ENCODE data around the gene LYSMD4.
A peak's percentile ranks its signal among the peaks of the same experiment; 100 is the strongest.

The LYSMD4 gene

DNA sequence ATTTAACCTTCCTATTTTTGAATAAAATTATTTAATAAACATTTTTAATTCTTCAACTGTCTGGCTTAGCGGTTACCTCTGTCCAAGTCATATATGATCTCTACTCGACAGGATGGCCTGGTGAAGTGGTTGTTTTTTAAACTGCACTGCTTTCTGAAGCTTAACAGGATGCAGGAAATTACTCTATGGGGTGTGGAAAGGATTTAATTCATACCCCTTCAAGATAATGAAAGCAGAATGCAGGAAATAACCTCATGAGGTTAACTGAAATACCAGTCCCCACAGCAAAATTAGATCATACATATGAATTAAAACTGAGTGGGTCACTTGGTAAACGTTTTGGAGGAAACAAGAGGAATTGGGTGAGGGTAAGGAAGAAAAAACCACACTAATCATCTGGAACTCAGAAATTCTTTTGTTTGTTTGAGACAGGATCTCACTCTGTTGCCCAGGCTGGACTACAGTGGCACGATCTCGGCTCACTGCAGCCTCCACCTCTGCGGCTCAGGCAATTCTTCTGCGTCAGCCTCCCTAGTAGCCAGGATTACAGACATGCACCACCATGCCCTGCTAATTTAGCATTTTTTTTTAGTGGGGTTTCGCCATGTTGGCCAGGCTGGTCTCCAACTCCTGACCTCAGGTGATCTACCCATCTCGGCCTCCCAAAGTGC is 50.1 kb downstream of the LYSMD4 start:
- H3K9me3 ChIP-seq (ENCODE audit: control insufficient read depth in 5 of 5, low read length in 5 of 5): peaks cover 0 to 5% (median 0%) of the 10 kb centered on the region in 5 donors
- H3K4me3 ChIP-seq (ENCODE audit: low read depth in 1 of 5, low read length in 5 of 5): no peak overlapping the region
- peaks cover 0 to 16% (median 4%) of the 10 kb centered on the region in 5 donors for H3K4me1 ChIP-seq (ENCODE audit: control insufficient read depth in 5 of 5, insufficient read depth in 5 of 5, low read length in 5 of 5)
- no peak overlapping the region for H3K9ac ChIP-seq (ENCODE audit: low read length in 5 of 5)
- H3K27ac ChIP-seq (ENCODE audit: low read depth, low read length): peak overlapping the region; percentile 52
- peaks cover 8 to 40% (median 12%) of the 10 kb centered on the region in 5 donors for H3K36me3 ChIP-seq (ENCODE audit: control insufficient read depth in 5 of 5, insufficient read depth in 5 of 5, low read length in 5 of 5)
- no peaks in the 10 kb centered on the region for H3K27me3 ChIP-seq (ENCODE audit: control insufficient read depth in 5 of 5, insufficient read depth in 4 of 5, low read length in 5 of 5)

DNA sequence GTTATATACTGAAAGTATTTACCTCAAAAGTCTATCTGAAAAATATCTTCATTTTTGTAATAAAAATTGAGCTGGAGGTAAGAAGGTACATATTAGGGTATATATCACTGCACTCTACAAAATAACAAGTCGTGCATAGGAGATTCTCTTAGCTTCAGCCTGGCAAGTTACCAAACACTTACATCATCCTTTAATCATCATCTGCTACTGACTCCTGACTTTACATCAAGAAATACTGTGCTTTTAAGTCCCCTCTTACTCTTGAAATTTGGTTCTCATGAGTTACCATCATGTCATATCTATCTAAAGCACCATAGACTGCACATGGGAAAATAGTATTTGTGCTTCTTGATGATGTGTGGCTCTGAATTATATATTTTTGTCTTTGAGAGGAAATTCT is 50.8 kb downstream of the LYSMD4 start:
- Histone ChIP-seq H3K4me1 (ENCODE audit: control insufficient read depth in 5 of 5, insufficient read depth in 5 of 5, low read length in 5 of 5) (peaks cover 0 to 16% (median 4%) of the 10 kb centered on the region in 5 donors), H3K27me3 (ENCODE audit: control insufficient read depth in 5 of 5, insufficient read depth in 4 of 5, low read length in 5 of 5) (no peaks in the 10 kb centered on the region), H3K4me3 (ENCODE audit: low read depth in 1 of 5, low read length in 5 of 5) (no peak overlapping the region), H3K27ac (ENCODE audit: low read depth, low read length) (peak overlapping the region; percentile 52), H3K9ac (ENCODE audit: low read length in 5 of 5) (no peak overlapping the region), H3K9me3 (ENCODE audit: control insufficient read depth in 5 of 5, low read length in 5 of 5) (peaks cover 0 to 5% (median 0%) of the 10 kb centered on the region in 5 donors), H3K36me3 (ENCODE audit: control insufficient read depth in 5 of 5, insufficient read depth in 5 of 5, low read length in 5 of 5) (peaks cover 8 to 45% (median 12%) of the 10 kb centered on the region in 5 donors)

DNA sequence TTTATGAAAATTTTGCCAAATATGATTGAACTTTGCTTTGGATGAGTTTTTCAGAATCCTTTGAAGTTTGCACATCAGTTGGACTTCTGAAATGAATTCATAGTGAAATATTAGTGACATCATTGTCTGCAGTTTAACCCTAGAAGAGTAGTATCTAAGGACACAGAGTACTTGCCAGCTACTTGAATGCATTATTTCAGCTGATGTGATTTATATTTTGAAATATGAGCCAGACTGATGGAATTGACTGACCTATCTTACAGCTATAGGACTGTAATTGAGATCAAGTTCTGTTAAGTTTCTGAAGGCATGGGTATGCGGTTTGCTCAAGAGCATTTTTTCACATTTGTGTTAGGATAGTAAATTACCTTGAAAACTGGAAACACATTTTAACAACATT is 51.2 kb downstream of the LYSMD4 start:
- Histone ChIP-seq H3K9me3 (ENCODE audit: control insufficient read depth in 5 of 5, low read length in 5 of 5) (peaks cover 0 to 5% (median 0%) of the 10 kb centered on the region in 5 donors), H3K4me1 (ENCODE audit: control insufficient read depth in 5 of 5, insufficient read depth in 5 of 5, low read length in 5 of 5) (peaks cover 0 to 16% (median 4%) of the 10 kb centered on the region in 5 donors), H3K27ac (ENCODE audit: low read depth, low read length) (peak overlapping the region; percentile 52), H3K27me3 (ENCODE audit: control insufficient read depth in 5 of 5, insufficient read depth in 4 of 5, low read length in 5 of 5) (no peaks in the 10 kb centered on the region), H3K36me3 (ENCODE audit: control insufficient read depth in 5 of 5, insufficient read depth in 5 of 5, low read length in 5 of 5) (peaks cover 4 to 43% (median 14%) of the 10 kb centered on the region in 5 donors), H3K9ac (ENCODE audit: low read length in 5 of 5) (no peak overlapping the region), H3K4me3 (ENCODE audit: low read depth in 1 of 5, low read length in 5 of 5) (no peak overlapping the region)

DNA sequence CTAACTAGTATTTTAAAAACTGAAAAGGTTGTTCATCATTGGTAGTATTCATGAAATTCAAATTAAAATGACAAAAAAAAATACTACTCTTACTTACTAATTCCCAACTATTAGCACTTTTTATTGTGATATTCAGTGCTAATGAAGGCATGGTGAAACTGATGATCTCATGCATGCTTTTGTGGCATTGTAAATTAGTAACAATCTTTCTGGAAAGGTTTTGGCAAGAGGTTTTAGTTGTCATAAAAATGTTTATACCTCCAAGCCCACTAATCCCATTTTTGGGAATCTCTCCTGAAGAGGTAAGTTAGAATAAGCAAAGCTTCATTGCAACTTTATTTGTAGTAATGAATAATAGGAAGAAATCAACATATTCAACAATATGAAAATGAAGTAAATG is 53.0 kb downstream of the LYSMD4 start:
- Histone ChIP-seq H3K4me3 (ENCODE audit: low read depth in 1 of 5, low read length in 5 of 5) (no peak overlapping the region), H3K4me1 (ENCODE audit: control insufficient read depth in 5 of 5, insufficient read depth in 5 of 5, low read length in 5 of 5) (peaks cover 0 to 16% (median 4%) of the 10 kb centered on the region in 5 donors), H3K27me3 (ENCODE audit: control insufficient read depth in 5 of 5, insufficient read depth in 4 of 5, low read length in 5 of 5) (no peaks in the 10 kb centered on the region), H3K9ac (ENCODE audit: low read length in 5 of 5) (no peak overlapping the region), H3K36me3 (ENCODE audit: control insufficient read depth in 5 of 5, insufficient read depth in 5 of 5, low read length in 5 of 5) (peaks cover 12 to 44% (median 19%) of the 10 kb centered on the region in 5 donors), H3K27ac (ENCODE audit: low read depth, low read length) (no peak overlapping the region), H3K9me3 (ENCODE audit: control insufficient read depth in 5 of 5, low read length in 5 of 5) (no peaks in the 10 kb centered on the region)

DNA sequence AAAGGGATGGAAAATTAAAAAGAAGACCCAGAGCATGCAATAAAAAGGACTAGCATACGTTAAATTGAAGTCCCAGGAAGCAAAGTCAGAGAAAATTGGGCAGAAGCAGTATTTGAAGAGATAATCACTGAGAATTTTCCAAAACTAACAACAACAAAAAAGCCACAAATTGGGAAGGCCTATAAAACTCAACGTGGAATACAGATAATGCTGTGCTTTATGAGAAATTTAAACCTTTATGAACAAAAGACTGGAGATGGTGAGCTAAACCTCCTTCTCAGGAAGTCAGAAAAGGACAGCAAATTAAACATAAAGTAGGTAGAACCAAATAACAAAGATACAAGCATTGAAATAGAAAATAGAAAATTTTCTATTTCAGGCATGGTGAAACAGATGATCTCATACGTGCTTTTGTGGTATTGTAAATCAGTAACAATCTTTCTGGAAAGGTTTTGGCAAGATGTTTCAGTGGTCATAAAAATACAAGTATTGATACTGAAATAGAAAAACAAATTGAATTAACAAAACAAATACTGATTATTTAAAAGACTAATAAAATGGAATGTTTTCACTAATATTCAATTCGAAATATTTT is 55.6 kb downstream of the LYSMD4 start:
- H3K36me3 ChIP-seq (ENCODE audit: control insufficient read depth in 5 of 5, insufficient read depth in 5 of 5, low read length in 5 of 5): peaks cover 26 to 49% (median 32%) of the 10 kb centered on the region in 5 donors
- H3K4me1 ChIP-seq (ENCODE audit: control insufficient read depth in 5 of 5, insufficient read depth in 5 of 5, low read length in 5 of 5): peaks cover 0 to 6% (median 2%) of the 10 kb centered on the region in 5 donors
- H3K4me3 ChIP-seq (ENCODE audit: low read depth in 1 of 5, low read length in 5 of 5): no peak overlapping the region
- H3K27ac ChIP-seq (ENCODE audit: low read depth, low read length): no peak overlapping the region
- H3K27me3 ChIP-seq (ENCODE audit: control insufficient read depth in 5 of 5, insufficient read depth in 4 of 5, low read length in 5 of 5): no peaks in the 10 kb centered on the region
- H3K9me3 ChIP-seq (ENCODE audit: control insufficient read depth in 5 of 5, low read length in 5 of 5): no peaks in the 10 kb centered on the region
- no peak overlapping the region for H3K9ac ChIP-seq (ENCODE audit: low read length in 5 of 5)

Measured in subcutaneous abdominal adipose tissue (tissue), 5 donors.